Measurements from ENCODE around the gene BST2.

DNA sequence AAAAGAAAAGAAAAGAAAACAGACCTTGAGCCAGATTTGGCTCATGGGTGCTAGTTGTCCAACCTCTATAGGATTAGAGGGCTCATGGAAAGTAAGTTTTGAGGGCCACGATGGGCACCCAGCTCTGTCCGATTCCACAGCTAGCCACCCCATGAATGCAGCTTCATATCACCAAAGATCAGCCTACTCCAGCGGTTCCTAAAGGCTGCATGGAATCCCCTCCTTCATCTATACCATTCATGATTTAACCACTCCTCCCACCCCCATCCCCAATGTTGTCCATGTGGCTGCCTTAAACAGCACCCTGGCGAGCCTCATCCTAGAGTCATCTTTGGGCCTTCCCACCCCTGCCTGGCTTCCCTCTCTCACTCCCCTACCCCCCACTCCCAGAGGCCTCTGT is 16.5 kb upstream of the BST2 start:
- TF ChIP-seq POLR2A (IDR thresholded peaks at IDR 0.05) (no peak), CTCF (IDR thresholded peaks at IDR 0.05) (no peak)

Data from prostate gland (tissue), 2 donors.